ENCODE data around the gene PXYLP1. TPM values are rescaled to one million over a fixed set of nuclear protein-coding genes. Genes with fewer than 3 reads are reported as not detected.

The PXYLP1 gene
- polyA plus RNA-seq, 3 donors: 4.1 to 10.9 (median 5.8) TPM

DNA sequence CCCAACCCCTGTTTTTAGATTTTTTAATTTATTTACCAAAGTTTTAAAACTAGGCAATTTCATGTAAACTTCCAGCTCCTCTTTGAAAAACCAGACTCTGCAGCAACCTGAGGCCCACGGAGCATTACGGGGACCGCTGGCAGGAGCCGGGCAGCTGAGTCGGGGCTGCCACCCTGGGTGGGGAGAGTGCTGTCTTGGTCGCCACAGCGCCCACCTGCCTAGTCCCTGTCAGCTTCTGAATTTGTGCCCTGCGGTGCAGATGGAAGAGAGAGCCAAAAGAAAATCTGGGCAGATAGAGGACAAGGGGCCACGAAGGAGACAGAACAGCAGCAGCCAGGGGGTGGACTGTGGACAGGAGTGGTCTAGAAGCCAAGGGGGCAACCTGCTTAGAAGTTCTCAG lies 34.6 kb downstream of the PXYLP1 start:
- 96% methylated on average over 6 of the region's 9 CpGs for WGBS (ENCODE audit: insufficient coverage)
- Mint-ChIP-seq H3K36me3 (peaks cover 39 to 42% of the 10 kb centered on the region in 2 donors), H3K9me3 (no peaks in the 10 kb centered on the region), H3K27me3 (ENCODE audit: low read depth in 3 of 3) (no peaks in the 10 kb centered on the region), H3K27ac (no peak overlapping the region), H3K4me1 (peaks cover 17% of the 10 kb centered on the region), H3K4me3 (peak overlapping the region in 1 of 2 donors; percentile 47)
- H3K4me2 ChIP-seq (replicated peaks; ENCODE audit: extremely low read depth, low read length, poor library complexity, severe bottlenecking): no peak overlapping the region
- intact Hi-C loops (cut with micrococcal nuclease): no loop called here
- peaks cover 0 to 21% of the 10 kb centered on the region in 2 donors for H3K4me1 ChIP-seq (ENCODE audit: control insufficient read depth in 1 of 2, insufficient read depth in 2 of 2, low read length in 2 of 2)
- H3K9me3 ChIP-seq (replicated peaks in 1 of 2; ENCODE audit: control insufficient read depth in 1 of 2, insufficient read depth in 1 of 2, low read length in 2 of 2): no peaks in the 10 kb centered on the region
- no peak overlapping the region for H3K27ac ChIP-seq (ENCODE audit: low read depth in 1 of 2, low read length in 2 of 2)
- peaks cover 6 to 66% of the 10 kb centered on the region in 2 donors for H3K36me3 ChIP-seq (replicated peaks in 1 of 2; ENCODE audit: control insufficient read depth in 1 of 2, insufficient read depth in 2 of 2, low read length in 2 of 2)
- TF ChIP-seq, protein P1, sequence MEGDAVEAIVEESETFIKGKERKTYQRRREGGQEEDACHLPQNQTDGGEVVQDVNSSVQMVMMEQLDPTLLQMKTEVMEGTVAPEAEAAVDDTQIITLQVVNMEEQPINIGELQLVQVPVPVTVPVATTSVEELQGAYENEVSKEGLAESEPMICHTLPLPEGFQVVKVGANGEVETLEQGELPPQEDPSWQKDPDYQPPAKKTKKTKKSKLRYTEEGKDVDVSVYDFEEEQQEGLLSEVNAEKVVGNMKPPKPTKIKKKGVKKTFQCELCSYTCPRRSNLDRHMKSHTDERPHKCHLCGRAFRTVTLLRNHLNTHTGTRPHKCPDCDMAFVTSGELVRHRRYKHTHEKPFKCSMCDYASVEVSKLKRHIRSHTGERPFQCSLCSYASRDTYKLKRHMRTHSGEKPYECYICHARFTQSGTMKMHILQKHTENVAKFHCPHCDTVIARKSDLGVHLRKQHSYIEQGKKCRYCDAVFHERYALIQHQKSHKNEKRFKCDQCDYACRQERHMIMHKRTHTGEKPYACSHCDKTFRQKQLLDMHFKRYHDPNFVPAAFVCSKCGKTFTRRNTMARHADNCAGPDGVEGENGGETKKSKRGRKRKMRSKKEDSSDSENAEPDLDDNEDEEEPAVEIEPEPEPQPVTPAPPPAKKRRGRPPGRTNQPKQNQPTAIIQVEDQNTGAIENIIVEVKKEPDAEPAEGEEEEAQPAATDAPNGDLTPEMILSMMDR (IDR thresholded peaks at IDR 0.05): no peak
- no peak for DNase-seq
- H3K9ac ChIP-seq (ENCODE audit: insufficient read depth, low read length, poor library complexity, severe bottlenecking): no peak overlapping the region
- no peaks in the 10 kb centered on the region for H4K20me1 ChIP-seq (ENCODE audit: insufficient read depth, low read length)
- H3K27me3 ChIP-seq (ENCODE audit: control insufficient read depth in 2 of 2, insufficient read depth in 2 of 2, low read length in 2 of 2): no peaks in the 10 kb centered on the region
- H3K4me3 ChIP-seq (replicated peaks in 1 of 3; ENCODE audit: low read depth in 2 of 3, low read length in 3 of 3): no peak overlapping the region
- H3K79me2 ChIP-seq (ENCODE audit: insufficient read depth, low read length): no peaks in the 10 kb centered on the region
- no peak overlapping the region for H2AFZ ChIP-seq (ENCODE audit: insufficient read depth, low read depth, low read length, poor library complexity, severe bottlenecking)

DNA sequence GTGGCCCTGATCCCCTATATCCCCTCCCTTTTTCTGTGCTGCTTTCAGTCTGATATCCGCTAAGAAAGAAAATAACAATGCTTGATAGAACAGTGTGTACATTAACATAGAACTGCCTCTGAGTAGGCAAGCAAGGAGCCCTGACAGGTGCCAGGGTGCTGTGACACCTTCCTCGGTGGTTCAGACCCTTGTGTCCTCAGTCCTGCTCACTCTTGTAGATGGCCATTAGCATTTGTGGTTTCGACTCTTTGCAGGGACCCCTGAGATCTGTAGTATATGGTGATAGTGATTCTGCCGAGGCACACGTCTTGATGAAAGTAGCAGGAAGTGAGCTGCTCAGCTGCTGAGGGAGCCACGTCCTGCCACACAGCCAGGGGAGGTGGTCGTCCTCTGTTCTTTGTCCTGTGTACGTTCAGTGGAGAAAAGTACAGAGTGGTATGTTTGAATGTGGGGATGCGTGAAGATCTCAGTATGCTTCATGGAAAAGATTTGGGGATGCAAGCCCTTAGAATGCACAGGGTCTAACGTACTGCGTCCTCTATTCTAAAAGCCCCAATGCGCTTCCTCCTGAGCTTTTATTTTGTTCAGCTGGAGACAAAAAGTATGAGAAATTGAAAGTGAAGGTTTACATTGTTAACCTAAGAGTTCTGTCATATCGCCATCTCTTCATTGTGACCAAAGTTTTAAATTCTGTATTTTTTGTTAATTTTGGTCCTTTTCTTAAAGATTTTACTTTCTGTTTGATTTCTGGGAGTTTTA lies 35.4 kb downstream of the PXYLP1 start:
- Histone ChIP-seq H3K27ac (ENCODE audit: low read depth in 1 of 2, low read length in 2 of 2) (no peak overlapping the region), H3K4me1 (ENCODE audit: control insufficient read depth in 1 of 2, insufficient read depth in 2 of 2, low read length in 2 of 2) (peaks cover 0 to 16% of the 10 kb centered on the region in 2 donors), H3K9me3 (replicated peaks in 1 of 2; ENCODE audit: control insufficient read depth in 1 of 2, insufficient read depth in 1 of 2, low read length in 2 of 2) (no peaks in the 10 kb centered on the region), H3K79me2 (ENCODE audit: insufficient read depth, low read length) (no peaks in the 10 kb centered on the region), H3K4me2 (replicated peaks; ENCODE audit: extremely low read depth, low read length, poor library complexity, severe bottlenecking) (peak overlapping the region; percentile 59), H3K27me3 (ENCODE audit: control insufficient read depth in 2 of 2, insufficient read depth in 2 of 2, low read length in 2 of 2) (no peaks in the 10 kb centered on the region), H3K36me3 (replicated peaks in 1 of 2; ENCODE audit: control insufficient read depth in 1 of 2, insufficient read depth in 2 of 2, low read length in 2 of 2) (peaks cover 6 to 71% of the 10 kb centered on the region in 2 donors), H3K4me3 (replicated peaks in 1 of 3; ENCODE audit: low read depth in 2 of 3, low read length in 3 of 3) (peak overlapping the region; percentile 21 to 48 (median 30)), H4K20me1 (ENCODE audit: insufficient read depth, low read length) (no peaks in the 10 kb centered on the region), H2AFZ (ENCODE audit: insufficient read depth, low read depth, low read length, poor library complexity, severe bottlenecking) (peak overlapping the region; percentile 43), H3K9ac (ENCODE audit: insufficient read depth, low read length, poor library complexity, severe bottlenecking) (no peak overlapping the region)
- intact Hi-C loops (cut with micrococcal nuclease): no loop called here
- 26% methylated on average over 5 of the region's 13 CpGs for WGBS (ENCODE audit: insufficient coverage)
- TF ChIP-seq, protein P1 (IDR thresholded peaks at IDR 0.05): no peak
- DNase-seq: peak in 1 of 3 donors; percentile 2
- Mint-ChIP-seq H3K27ac (peak overlapping the region in 3 of 7 donors; percentile 41 to 80 (median 53)), H3K4me1 (peaks cover 11% of the 10 kb centered on the region), H3K27me3 (ENCODE audit: low read depth in 3 of 3) (no peaks in the 10 kb centered on the region), H3K36me3 (peaks cover 32 to 47% of the 10 kb centered on the region in 2 donors), H3K4me3 (peak overlapping the region; percentile 84 to 93), H3K9me3 (no peaks in the 10 kb centered on the region)
